HFFc6 (cell line): ENCODE measurements around the gene LTBP3. TPM values are rescaled to one million over a fixed set of nuclear protein-coding genes. Genes with fewer than 3 reads are reported as not detected.

Experiments
- DNase-seq: peaks from one replicate; pipeline ENCODE4 v3.0.0-alpha.2; 2018
- H3K27ac Mint-ChIP-seq: 2 replicates; pipeline ENCODE4 v1.8.0; 2020; ENCODE audit warnings: mild to moderate bottlenecking, mixed read lengths
- H3K27me3 Mint-ChIP-seq: 2 replicates; pipeline ENCODE4 v1.8.0; 2021; ENCODE audit warnings: mild to moderate bottlenecking, moderate library complexity, mixed read lengths; ENCODE audit not compliant: insufficient read depth
- H3K36me3 Mint-ChIP-seq: 2 replicates; pipeline ENCODE4 v1.8.0; 2021; ENCODE audit warnings: low read depth, mixed read lengths
- H3K4me1 Mint-ChIP-seq: 2 replicates; pipeline ENCODE4 v1.8.0; 2020; ENCODE audit warnings: low read depth, mixed read lengths
- H3K4me3 Mint-ChIP-seq: 2 replicates; pipeline ENCODE4 v1.8.0; 2020; ENCODE audit warnings: mild to moderate bottlenecking, moderate library complexity, mixed read lengths
- H3K9me3 Mint-ChIP-seq: 2 replicates; pipeline ENCODE4 v1.8.0; 2020; ENCODE audit warnings: mild to moderate bottlenecking, mixed read lengths
- CTCF ChIP-seq: fragments of 200-600 bp; sonication (generic); IDR thresholded peaks from 2 replicates; pipeline ENCODE4 v1.5.0; 2021; ENCODE audit warnings: antibody characterized with exemption, mild to moderate bottlenecking
- total RNA-seq, 6 experiments: library from RNA; stranded (reverse); fragmentation: NEBNext Ultra II Directional; extraction: Animal tissue kit (Norgen Biotek cat#: 25700); gene quantifications; 2 replicates in 1 of 6; 3 replicates in 5 of 6; pipeline ENCODE4 v1.2.3, GENCODE V29; 2021

LTBP3 gene
- total RNA-seq, 6 experiments from 2014 or later, result 64.0 to 78.1 (median 66.0) TPM

GRCh38 chr11:65588199-65589054 is 30.3 kb upstream of the LTBP3 start:
- H3K9me3 Mint-ChIP-seq, result no peaks in the 10 kb centered on the region
- peak overlapping the region; percentile 66 for H3K27ac Mint-ChIP-seq
- peak; percentile 74 for TF ChIP-seq CTCF
- peaks cover 10% of the 10 kb centered on the region; the same call in 1 of the 2 replicates for H3K36me3 Mint-ChIP-seq
- no peaks in the 10 kb centered on the region; the same call in 1 of the 2 replicates for H3K27me3 Mint-ChIP-seq
- DNase-seq, result peak; percentile 46
- 0 out of 2 replicates have a peak overlapping the region, but pooled peaks have one; percentile 15 for H3K4me3 Mint-ChIP-seq
- H3K4me1 Mint-ChIP-seq, result peaks cover 29% of the 10 kb centered on the region

- Mint-ChIP-seq H3K9me3 (no peaks in the 10 kb centered on the region), H3K4me3 (no peak overlapping the region; the same call in 1 of the 2 replicates), H3K36me3 (peaks cover 13% of the 10 kb centered on the region), H3K27me3 (no peaks in the 10 kb centered on the region; the same call in 1 of the 2 replicates), H3K4me1 (peaks cover 29% of the 10 kb centered on the region), H3K27ac (peak overlapping the region; percentile 66)
- no peak for TF ChIP-seq CTCF
- no peak for DNase-seq
Measured at GRCh38 chr11:65586676-65587075, 28.5 kb upstream of the LTBP3 start.

- H3K9me3 Mint-ChIP-seq, result no peaks in the 10 kb centered on the region
- H3K36me3 Mint-ChIP-seq, result peaks cover 15% of the 10 kb centered on the region
- no peak for DNase-seq
- TF ChIP-seq CTCF, result no peak
- no peak overlapping the region for H3K4me3 Mint-ChIP-seq
- H3K4me1 Mint-ChIP-seq, result peaks cover 29% of the 10 kb centered on the region
- peak overlapping the region; percentile 66 for H3K27ac Mint-ChIP-seq
- no peaks in the 10 kb centered on the region; the same call in 1 of the 2 replicates for H3K27me3 Mint-ChIP-seq
Measured at GRCh38 chr11:65586247-65586630, 28.1 kb upstream of the LTBP3 start.

GRCh38 chr11:65585396-65586246 is 27.5 kb upstream of the LTBP3 start:
- TF ChIP-seq CTCF, result no peak
- Mint-ChIP-seq H3K9me3 (no peaks in the 10 kb centered on the region), H3K4me3 (no peak overlapping the region), H3K27me3 (no peaks in the 10 kb centered on the region; the same call in 1 of the 2 replicates), H3K27ac (peak overlapping the region; percentile 66; the same call in 1 of the 2 replicates), H3K4me1 (peaks cover 29% of the 10 kb centered on the region), H3K36me3 (peaks cover 14% of the 10 kb centered on the region)
- no peak for DNase-seq

- peaks cover 15% of the 10 kb centered on the region for H3K36me3 Mint-ChIP-seq
- H3K27ac Mint-ChIP-seq, result no peak overlapping the region
- H3K4me3 Mint-ChIP-seq, result no peak overlapping the region
- no peak for DNase-seq
- H3K4me1 Mint-ChIP-seq, result peaks cover 29% of the 10 kb centered on the region
- no peaks in the 10 kb centered on the region; the same call in 1 of the 2 replicates for H3K27me3 Mint-ChIP-seq
- no peaks in the 10 kb centered on the region for H3K9me3 Mint-ChIP-seq
- no peak for TF ChIP-seq CTCF
Measured at GRCh38 chr11:65584723-65585171, 26.6 kb upstream of the LTBP3 start.
